Endothelial cell of umbilical vein (primary cell): ENCODE measurements around the gene LRP1B. TPM values are rescaled to one million over a fixed set of nuclear protein-coding genes. Genes with fewer than 3 reads are reported as not detected.

Experiments
- BruUV-seq: library from RNA; stranded (reverse); fragments of 400-500 nt; replicated peaks from 2 replicates; lab custom pipeline; 2021; lab: Mats Ljungman, UMichigan
- CTCF ChIA-PET: fragments of 300-600, 350-600 bp; sonication (Branson Sonifier 250); formaldehyde crosslinking; loops from one replicate; lab custom pipeline; 2021; ENCODE audit warnings: antibody characterized with exemption, inconsistent platforms; lab: Charles Lee
- POLR2A ChIA-PET: fragments of 300-600, 350-600 bp; sonication (Branson Sonifier 250); formaldehyde crosslinking; loops from one replicate; lab custom pipeline; 2021; ENCODE audit warnings: antibody characterized with exemption, inconsistent platforms; lab: Charles Lee
- DNase-seq: peaks from one replicate; pipeline ENCODE4 v3.0.0-alpha.2; 2011; ENCODE audit warnings: low read depth, low spot score
- FAIRE-seq: peaks from 2 replicates; lab custom pipeline; 2011; peaks lifted over from hg19 to GRCh38; lab: Jason Lieb, UNC
- H2AFZ ChIP-seq: 2 replicates; pipeline ENCODE4 v1.6.0; 2012; ENCODE audit warnings: low read depth, low read length, control low read depth, inconsistent platforms
- H3K27ac ChIP-seq: 2 replicates; pipeline ENCODE4 v1.5.1; 2011; ENCODE audit warnings: low read depth, mild to moderate bottlenecking, control low read depth, low read length, moderate library complexity; ENCODE audit not compliant: insufficient read depth
- H3K27me3 ChIP-seq, 2 experiments: 2 replicates each; pipeline versions ENCODE4 v1.6.0 to v1.6.1; 2011; ENCODE audit warnings: low read length in 2 of 2, mixed read lengths in 1 of 2; ENCODE audit not compliant: control insufficient read depth in 2 of 2, insufficient read depth in 2 of 2
- H3K36me3 ChIP-seq, 2 experiments: 2 replicates in 1 of 2; 3 replicates in 1 of 2; pipeline ENCODE4 v1.5.1; 2011; ENCODE audit warnings: low read length in 2 of 2, mild to moderate bottlenecking in 1 of 2, moderate library complexity in 1 of 2; ENCODE audit not compliant: control insufficient read depth in 2 of 2, insufficient read depth in 2 of 2; ENCODE audit errors: extremely low read depth in 1 of 2
- H3K4me1 ChIP-seq: 3 replicates; pipeline ENCODE4 v1.5.1; 2011; ENCODE audit warnings: mild to moderate bottlenecking, low read length; ENCODE audit not compliant: control insufficient read depth, insufficient read depth; ENCODE audit errors: extremely low read depth
- H3K4me2 ChIP-seq: 2 replicates; pipeline ENCODE4 v1.6.1; 2011; ENCODE audit warnings: low read length, control low read depth, mixed read lengths; ENCODE audit not compliant: insufficient read depth
- H3K4me3 ChIP-seq, 3 experiments: fragments of 200-600 bp in 1 of 3; sonication (generic), shearing (Covaris generic) in 1 of 3; replicated peaks in 1 of 3; 2 replicates each; pipeline ENCODE4 v1.5.1; 2011 to 2016; ENCODE audit warnings: control low read depth in 3 of 3, low read length in 3 of 3, mild to moderate bottlenecking in 2 of 3, inconsistent platforms in 1 of 3, low read depth in 1 of 3, moderate library complexity in 1 of 3; ENCODE audit not compliant: insufficient read depth in 1 of 3
- H3K79me2 ChIP-seq: 2 replicates; pipeline ENCODE4 v1.6.0; 2012; ENCODE audit warnings: low read length, inconsistent platforms; ENCODE audit not compliant: control insufficient read depth, insufficient read depth
- H3K9ac ChIP-seq: replicated peaks from 2 replicates; pipeline ENCODE3; 2011; ENCODE audit warnings: low read length, control low read depth; ENCODE audit not compliant: insufficient read depth; ENCODE audit errors: extremely low read depth
- H3K9me1 ChIP-seq: replicated peaks from 3 replicates; pipeline ENCODE4 v1.6.0; 2011; ENCODE audit warnings: mild to moderate bottlenecking, low read length; ENCODE audit not compliant: control insufficient read depth, insufficient read depth; ENCODE audit errors: extremely low read depth
- H3K9me3 ChIP-seq: replicated peaks from 2 replicates; pipeline ENCODE4 v1.5.1; 2012; ENCODE audit warnings: low read length, inconsistent platforms; ENCODE audit not compliant: control insufficient read depth, insufficient read depth
- H4K20me1 ChIP-seq: replicated peaks from 2 replicates; pipeline ENCODE3; 2011; ENCODE audit warnings: mild to moderate bottlenecking, low read length; ENCODE audit not compliant: control insufficient read depth, insufficient read depth; ENCODE audit errors: extremely low read depth
- CTCF ChIP-seq, 2 donors: IDR thresholded peaks; 1 replicate in 1 of 2; 2 replicates in 1 of 2; pipeline ENCODE4 v1.5.1; 2011; ENCODE audit warnings: low read length in 2 of 2, mild to moderate bottlenecking in 2 of 2, moderate library complexity in 2 of 2, control low read depth in 1 of 2, inconsistent platforms in 1 of 2, low read depth in 1 of 2; ENCODE audit not compliant: insufficient read depth in 1 of 2; ENCODE audit errors: extremely low read depth in 1 of 2
- EZH2 ChIP-seq: IDR thresholded peaks from 2 replicates; pipeline ENCODE4 v1.6.1; 2012; ENCODE audit warnings: borderline replicate concordance, low read depth, mild to moderate bottlenecking, moderate library complexity, low read length, inconsistent platforms; ENCODE audit not compliant: severe bottlenecking
- FOS ChIP-seq: IDR thresholded peaks from 2 replicates; pipeline ENCODE4 v1.6.1; 2011; ENCODE audit warnings: mild to moderate bottlenecking, low read length, moderate library complexity, borderline replicate concordance; ENCODE audit not compliant: insufficient read depth
- GATA2 ChIP-seq: IDR thresholded peaks from 2 replicates; pipeline ENCODE4 v1.7.0; 2011; ENCODE audit warnings: low read depth, mild to moderate bottlenecking, moderate library complexity, mixed read lengths, low read length; ENCODE audit not compliant: insufficient read length, insufficient read depth
- JUN ChIP-seq: IDR thresholded peaks from 2 replicates; pipeline ENCODE4 v1.6.1; 2011; ENCODE audit warnings: borderline replicate concordance, low read depth; ENCODE audit not compliant: insufficient read length, insufficient read depth
- MAX ChIP-seq: IDR thresholded peaks from 2 replicates; pipeline ENCODE4 v1.6.1; 2011; ENCODE audit not compliant: insufficient read depth, insufficient read length
- MYC ChIP-seq: IDR thresholded peaks from one replicate; pipeline ENCODE4 v1.6.1; 2011; ENCODE audit warnings: mild to moderate bottlenecking, low read depth, low read length
- POLR2A ChIP-seq: IDR thresholded peaks from 2 replicates; pipeline ENCODE4 v1.6.1; 2012; ENCODE audit warnings: low read depth, mild to moderate bottlenecking, control low read depth, low read length
- POLR2AphosphoS5 ChIP-seq: IDR thresholded peaks from 2 replicates; pipeline ENCODE4 v1.6.1; 2012; ENCODE audit warnings: low read depth, mild to moderate bottlenecking, control low read depth, low read length, moderate library complexity; ENCODE audit not compliant: insufficient read depth
- dilution Hi-C: fragments of 300-500 bp; cut with MboI; formaldehyde crosslinking; loops from one replicate; pipeline ENCODE4 v1.15.0; 2019; ENCODE audit warnings: low sequenced_read_pairs; ENCODE audit not compliant: extremely low pct_ligation_motif_present
- intact Hi-C: fragments of 100-400 bp; cut with micrococcal nuclease; formaldehyde crosslinking; loops from one replicate; pipeline ENCODE4 v1.10.0; 2022
- polyA plus RNA-seq, 4 experiments: library from polyadenylated mRNA; depleted of rRNA in 3 of 4; stranded (reverse) in 3 of 4; unstranded in 1 of 4; fragments of >200 nt; gene quantifications; 2 replicates each; pipeline versions ENCODE4 v1.2.1 to v1.2.3, GENCODE V29; 2011 to 2012; ENCODE audit warnings: missing spikeins in 1 of 4
- total RNA-seq: library from RNA; stranded (reverse); gene quantifications from 2 replicates; pipeline ENCODE4 v1.2.3, GENCODE V29; 2021

LRP1B gene
- total and polyA plus RNA-seq, 2 donors (not counting 3 experiments of a cell fraction or from before 2014, with no cell fraction given) = 0.03 to 0.07 TPM

GRCh38 chr2:140288726-140289125 lies 1842.1 kb downstream of the LRP1B start:
- FAIRE-seq = no peak
- ChIA-PET CTCF (no interaction called here), POLR2A (no interaction called here)
- no peaks in the 10 kb centered on the region for H3K27me3 ChIP-seq
- no peak for DNase-seq
- no peak overlapping the region for H3K9ac ChIP-seq
- no TSS peak for BruUV-seq
- no peaks in the 10 kb centered on the region for H3K9me1 ChIP-seq
- H3K4me3 ChIP-seq = no peak overlapping the region
- no peak overlapping the region for H3K4me2 ChIP-seq
- H3K4me1 ChIP-seq = no peaks in the 10 kb centered on the region
- no peak for TF ChIP-seq JUN
- TF ChIP-seq POLR2AphosphoS5 = no peak
- no peak for TF ChIP-seq EZH2
- TF ChIP-seq POLR2A = no peak
- TF ChIP-seq MYC = no peak
- TF ChIP-seq MAX = no peak
- TF ChIP-seq FOS = no peak
- no peak for TF ChIP-seq CTCF (IDR thresholded peaks at IDR 0.05; ENCODE audit: extremely low read depth in 1 of 2, insufficient read depth in 1 of 2, low read depth in 1 of 2, low read length in 2 of 2)
- TF ChIP-seq GATA2 = no peak
- no peaks in the 10 kb centered on the region for H4K20me1 ChIP-seq
- H3K79me2 ChIP-seq = no peaks in the 10 kb centered on the region
- intact Hi-C loops (no loop called here), dilution Hi-C loops (no loop called here)
- no peaks in the 10 kb centered on the region for H3K36me3 ChIP-seq
- H2AFZ ChIP-seq = no peak overlapping the region
- H3K27ac ChIP-seq = no peak overlapping the region
- H3K9me3 ChIP-seq = no peaks in the 10 kb centered on the region
